GM21619 (cell line): Measurements from ENCODE around the gene P2RX6.
"Not testable (repeated sequence)": the region's sequence is repeated elsewhere in the genome, so short reads cannot be mapped to it uniquely, and the experiment has no call there.

Experiments used
- ATAC-seq: cut with Tn5 transposase; IDR thresholded peaks from one replicate; pipeline ENCODE4 v1.9.1; 2021; ENCODE audit not compliant: unreplicated experiment

P2RX6 gene

DNA sequence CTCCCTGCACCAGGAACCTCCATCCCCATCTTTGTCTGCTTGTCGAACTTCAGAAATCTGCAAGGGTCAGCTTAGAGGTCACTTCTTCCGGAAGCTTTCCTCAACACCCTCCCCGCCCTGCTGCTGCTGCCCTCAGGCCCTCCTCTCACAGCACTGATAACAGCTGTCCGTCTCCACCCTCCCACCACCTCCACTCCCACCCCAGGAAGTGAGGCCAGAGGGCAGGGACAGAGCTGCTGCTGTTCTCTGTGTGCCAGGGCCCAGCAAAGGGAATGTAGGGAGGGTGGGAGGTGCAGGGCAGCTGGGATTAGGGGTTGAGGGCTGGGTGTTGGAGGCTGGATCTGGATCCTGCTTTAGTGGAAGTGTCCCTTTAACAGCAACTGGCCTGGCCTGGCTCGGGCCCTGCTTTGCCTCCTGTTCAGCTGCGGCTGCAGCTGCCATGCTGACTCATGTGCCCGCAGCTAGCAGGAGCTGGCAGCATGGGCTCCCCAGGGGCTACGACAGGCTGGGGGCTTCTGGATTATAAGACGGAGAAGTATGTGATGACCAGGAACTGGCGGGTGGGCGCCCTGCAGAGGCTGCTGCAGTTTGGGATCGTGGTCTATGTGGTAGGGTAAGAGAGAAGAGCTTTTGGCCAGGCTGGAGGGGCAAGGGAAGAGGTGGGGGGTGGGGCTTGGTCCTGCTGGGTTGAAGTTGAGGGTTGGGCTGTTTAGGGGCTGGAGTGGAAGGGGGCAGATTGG lies at the start of gene P2RX6:
Gene P2RX6, plus strand, starts transcription at position 440 of the 740 bp plus-strand sequence. Its CDS starts 10 bp downstream, at position 450.
- no peak for ATAC-seq

DNA sequence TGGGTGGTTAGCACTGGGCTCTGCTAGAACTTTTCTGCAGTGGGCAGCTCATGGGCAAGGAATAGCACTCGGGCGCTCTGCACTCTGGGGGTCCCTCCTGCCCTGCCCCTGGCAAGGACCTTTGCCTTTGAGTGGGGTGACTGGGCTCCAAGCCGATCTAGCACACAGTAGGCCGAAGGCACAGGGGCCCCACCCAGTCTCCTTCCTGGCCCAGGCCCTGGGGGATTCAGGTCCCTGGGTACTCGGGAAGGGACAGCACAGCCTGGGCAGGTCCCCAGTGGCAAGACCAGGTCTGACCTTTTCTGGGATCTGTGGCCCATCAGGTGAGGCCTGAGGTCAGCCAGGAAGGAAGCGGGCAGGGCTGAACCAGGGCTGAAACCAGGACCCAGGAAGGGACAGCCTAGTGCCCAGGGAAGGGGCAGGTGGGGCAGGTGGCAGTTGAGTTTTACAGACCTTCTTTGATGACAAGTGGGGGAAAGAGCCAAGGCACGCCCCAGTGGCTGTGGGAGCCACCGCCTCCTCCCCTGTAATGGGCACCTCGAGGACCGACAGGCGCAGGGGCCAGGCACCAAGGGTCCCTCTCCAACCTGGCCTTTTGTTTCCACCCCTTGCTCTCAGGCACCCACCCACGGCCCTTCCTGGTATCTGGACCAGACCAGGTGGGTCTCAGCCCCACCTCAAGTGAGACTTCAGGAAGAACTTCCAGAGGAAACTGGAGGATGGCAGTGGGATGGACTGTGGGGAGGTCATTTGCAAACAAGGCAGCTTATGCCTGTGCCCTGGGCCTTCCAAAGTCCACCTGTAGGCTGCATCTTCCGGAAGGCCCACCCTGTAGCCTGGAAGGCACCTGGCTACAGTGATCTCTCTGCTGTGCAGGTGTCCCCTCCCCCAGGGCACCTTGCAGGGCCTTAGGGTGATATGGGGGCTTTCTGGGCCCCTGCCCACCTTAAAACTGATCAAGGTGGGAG lies 48.8 kb upstream of the P2RX6 start:
- ATAC-seq, result no peak

DNA sequence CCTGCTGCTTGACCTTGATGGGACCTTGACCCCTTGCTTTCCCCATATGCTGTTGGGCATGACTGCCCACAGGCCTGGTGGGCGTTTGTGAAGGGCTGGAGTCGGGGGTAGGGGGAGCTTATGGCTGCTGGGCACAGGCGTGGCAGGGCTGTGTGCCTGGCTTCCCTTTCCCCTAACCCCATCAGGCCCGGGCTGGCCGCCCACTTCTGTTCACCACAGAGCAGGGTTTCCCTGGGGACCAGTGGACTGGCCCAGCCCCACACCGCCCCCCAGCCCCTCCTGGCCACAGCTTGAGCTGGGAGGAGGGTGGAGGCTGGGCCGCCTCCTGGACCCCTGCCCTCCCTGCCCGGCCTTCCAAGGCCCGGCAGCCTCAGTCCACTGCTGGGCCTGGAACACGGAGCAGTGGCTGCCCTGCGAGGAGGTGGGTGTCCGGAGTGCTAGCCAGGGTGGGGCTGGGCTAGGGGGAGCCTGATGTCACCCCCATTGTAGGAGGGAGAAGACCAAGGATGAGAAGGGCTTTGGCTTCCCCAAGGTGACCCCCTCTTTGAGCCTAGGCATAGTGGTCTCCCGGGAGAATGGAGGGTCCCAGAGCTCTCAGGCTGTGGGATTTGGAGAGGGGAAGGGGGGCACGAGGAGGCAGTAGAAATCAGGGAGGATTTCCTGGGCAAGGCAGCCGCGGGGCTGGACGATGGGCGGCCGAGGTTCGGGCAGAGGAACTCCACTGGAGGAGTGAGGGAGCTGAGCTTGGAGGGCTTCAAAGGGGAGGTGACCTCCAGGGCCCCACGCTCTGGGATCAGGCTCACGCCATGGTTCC lies 47.9 kb upstream of the P2RX6 start, which contains the start of gene AIFM3:
Gene AIFM3, plus strand, starts transcription at position 373 of the 814 bp plus-strand sequence. CDS start 690 bp downstream, outside the sequence.
- ATAC-seq, result no peak

DNA sequence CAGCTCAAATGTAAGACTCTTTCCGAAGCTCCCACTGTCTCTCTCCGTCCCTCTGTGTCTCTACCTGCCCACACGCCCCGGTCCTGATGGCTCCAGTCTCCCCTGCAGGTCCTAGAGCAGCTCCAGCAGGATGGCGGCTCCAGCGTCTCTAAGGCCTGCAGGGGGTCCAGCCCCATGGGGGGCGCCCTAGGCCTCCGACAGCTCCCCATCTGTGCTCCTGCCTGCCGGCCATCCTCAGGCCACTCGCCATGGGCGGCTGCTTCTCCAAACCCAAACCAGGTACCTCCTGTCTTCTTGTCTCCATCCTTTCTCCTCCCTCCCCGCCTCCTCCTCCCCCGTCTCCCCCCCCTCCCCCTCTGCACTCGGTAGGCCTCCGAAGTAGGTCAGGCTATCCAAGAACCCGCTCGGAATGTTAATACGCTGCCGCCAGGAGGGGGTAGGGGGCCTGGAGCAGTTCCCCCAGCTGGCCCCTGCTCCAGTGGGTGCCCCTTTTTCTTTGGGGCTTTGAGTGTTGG lies 47.2 kb upstream of the P2RX6 start:
- ATAC-seq, result no peak

DNA sequence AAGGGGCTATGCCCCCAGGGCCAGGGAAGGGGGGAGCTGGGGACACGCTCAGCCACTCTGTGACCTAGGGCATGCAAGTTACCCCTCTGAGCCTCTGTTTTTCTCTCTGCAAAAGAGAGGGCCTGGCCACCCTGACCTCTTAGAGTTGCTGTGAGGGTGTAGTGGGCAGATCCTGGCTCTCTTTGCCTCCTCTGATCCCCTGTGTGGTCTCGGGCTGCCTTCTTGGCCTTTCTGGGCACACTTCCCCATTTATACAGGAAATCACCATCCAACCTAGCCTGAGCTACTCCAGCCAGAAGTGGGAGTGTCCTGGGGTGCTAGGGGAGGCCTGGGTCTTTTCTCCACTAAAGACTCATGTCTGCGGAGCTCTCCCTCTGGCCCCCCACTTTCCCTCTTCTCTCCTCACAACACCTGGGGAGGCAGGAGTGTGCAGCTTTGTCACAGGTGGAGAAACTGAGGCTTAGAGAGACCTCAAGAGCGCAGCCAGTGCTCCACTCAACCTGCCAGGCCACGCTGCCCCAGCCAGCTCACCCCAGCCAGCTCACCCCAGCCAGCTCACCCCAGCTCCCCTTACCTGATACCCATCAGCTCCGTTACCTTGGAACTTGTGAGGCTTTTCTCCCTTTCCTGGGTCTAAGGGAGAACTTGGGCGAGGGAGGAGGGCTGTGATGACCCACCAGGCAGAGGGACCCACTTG lies 46.5 kb upstream of the P2RX6 start:
- ATAC-seq, result no peak

DNA sequence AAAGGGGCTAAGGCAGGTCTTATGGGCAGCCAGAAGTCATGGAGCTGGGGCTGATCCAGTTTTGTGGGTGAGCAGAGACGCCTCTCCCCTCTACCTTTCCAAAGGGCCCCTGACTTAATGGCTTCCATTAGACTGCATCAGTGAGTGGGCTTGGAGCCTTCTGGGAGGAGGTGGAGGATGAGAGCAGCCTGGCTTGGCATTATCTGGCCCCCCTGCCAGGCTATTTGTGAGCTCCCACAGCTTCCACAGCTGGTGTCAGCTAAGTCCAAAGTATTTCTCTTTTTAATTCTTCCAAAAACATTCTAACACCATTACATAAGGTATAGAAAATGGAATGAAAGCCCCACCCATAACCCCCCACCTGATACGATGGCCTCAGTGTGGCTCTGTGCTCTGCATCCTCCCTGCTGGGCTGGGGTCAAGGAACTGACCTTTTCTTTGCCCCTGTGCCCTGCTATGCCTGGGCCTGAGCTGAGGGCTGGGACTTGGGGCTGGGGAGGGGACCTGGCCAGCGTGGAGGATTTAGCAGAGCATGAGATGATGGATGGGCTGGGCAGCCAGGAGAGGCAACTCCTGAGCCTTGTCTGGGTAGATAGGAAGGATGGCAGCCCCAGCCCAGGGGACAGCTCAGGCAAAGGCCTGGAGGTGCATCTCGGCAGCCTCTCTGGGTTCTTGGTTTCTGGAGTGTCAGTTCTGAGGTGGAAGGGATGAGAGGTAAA lies 43.9 kb upstream of the P2RX6 start:
- no peak for ATAC-seq

DNA sequence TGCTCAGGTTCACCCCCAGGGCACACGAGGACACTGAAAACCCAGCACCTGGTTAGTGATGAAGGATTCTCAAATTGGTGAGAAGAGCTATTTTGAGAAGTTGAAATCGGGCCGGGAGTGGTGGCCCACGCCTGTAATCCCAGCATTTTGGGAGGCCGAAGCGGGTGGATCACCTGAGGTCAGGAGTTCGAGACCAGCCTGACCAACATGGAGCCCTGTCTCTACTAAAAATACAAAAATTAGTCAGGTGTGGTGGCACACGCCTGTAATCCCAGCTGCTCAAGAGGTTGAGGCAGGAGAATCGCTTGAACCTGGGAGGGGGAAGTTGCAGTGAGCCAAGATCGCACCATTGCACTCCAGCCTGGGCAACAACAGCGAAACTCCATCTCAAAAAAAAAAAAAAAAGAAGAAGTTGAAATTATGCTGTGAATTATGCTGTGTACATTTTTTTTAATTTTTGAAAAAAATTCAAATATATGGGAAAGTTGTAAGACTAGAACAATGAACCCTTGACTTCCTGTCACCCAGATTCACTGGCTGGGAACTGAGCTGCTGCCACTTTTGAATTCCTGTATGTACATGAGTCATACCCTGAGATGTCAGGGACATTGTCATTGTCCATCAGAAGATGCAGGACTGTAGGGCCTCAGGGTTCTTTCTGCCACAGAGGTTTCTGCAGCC lies 42.8 kb upstream of the P2RX6 start:
- not testable (repeated sequence) for ATAC-seq

DNA sequence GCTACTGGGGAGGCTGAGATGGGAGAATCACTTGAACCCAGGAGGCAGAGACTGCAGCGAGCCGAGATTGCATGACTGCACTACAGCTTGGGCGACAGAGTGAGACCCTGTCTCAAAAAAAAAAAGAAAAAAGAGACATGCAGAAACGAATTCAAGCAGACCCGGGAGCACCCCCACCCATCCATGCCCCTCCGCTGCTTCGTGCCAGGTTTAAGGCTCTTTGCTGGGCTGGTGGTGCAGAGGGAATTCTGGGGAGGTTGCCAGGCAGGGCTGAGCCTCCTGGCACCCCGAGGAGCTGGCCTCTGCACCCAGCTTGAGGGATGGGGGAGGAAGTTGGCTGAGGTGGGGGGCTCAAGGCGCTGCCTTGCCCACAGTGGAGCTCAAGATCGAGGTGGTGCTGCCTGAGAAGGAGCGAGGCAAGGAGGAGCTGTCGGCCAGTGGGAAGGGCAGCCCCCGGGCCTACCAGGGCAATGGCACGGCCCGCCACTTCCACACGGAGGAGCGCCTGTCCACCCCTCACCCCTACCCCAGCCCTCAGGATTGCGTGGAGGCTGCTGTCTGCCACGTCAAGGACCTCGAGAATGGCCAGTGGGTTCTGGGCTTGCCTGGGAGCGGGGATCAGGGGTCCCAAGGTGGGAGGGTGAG lies 41.9 kb upstream of the P2RX6 start:
- no peak for ATAC-seq

DNA sequence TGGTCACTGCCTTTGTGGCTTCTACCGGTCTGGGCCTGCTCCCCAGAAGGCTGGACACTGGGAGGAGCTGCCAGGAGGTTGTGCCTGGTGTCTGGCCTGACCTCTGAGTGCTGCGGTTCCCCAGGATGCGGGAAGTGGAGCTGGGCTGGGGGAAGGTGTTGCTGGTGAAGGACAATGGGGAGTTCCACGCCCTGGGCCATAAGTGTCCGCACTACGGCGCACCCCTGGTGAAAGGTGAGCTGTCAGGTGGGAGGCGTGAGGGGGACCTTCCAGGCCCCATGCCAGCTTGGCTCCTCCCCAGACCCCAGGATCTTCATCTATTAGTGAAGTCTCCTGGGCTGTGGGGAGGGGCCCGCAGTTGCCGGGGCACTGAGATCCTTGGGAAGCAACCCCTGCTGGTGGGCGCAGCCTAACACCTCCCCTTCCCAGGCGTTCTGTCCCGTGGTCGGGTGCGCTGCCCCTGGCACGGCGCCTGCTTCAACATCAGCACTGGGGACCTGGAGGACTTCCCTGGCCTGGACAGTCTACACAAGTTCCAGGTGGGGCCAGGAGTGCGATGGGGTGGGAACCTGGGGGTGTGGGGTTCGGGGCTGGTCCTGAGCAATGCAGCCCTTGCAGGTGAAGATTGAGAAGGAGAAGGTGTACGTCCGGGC lies 41.2 kb upstream of the P2RX6 start:
- ATAC-seq, result no peak

DNA sequence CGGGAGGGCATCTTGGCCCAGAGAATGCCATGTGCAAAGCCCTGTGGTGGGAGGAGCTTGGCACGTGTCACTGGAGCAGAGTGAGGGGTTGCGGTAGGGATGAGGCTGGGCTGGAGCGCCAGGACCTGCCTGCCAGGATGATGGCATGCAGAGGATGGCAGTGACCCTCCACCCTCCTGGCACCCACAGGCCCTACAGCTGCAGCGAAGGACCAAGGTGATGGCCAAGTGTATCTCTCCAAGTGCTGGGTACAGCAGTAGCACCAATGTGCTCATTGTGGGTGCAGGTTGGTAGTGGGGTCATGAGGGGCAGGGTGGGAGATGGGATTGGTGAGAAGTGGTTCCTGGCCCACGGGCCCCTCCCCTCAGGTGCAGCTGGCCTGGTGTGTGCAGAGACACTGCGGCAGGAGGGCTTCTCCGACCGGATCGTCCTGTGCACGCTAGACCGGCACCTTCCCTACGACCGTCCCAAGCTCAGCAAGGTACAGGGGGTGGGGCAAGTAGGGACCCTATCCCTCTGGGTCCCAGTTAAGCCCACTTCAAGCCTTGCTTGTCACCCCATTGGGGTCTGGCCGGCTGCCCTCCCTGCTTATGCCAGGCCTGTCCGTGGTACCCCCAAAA lies 40.5 kb upstream of the P2RX6 start:
- no peak for ATAC-seq

DNA sequence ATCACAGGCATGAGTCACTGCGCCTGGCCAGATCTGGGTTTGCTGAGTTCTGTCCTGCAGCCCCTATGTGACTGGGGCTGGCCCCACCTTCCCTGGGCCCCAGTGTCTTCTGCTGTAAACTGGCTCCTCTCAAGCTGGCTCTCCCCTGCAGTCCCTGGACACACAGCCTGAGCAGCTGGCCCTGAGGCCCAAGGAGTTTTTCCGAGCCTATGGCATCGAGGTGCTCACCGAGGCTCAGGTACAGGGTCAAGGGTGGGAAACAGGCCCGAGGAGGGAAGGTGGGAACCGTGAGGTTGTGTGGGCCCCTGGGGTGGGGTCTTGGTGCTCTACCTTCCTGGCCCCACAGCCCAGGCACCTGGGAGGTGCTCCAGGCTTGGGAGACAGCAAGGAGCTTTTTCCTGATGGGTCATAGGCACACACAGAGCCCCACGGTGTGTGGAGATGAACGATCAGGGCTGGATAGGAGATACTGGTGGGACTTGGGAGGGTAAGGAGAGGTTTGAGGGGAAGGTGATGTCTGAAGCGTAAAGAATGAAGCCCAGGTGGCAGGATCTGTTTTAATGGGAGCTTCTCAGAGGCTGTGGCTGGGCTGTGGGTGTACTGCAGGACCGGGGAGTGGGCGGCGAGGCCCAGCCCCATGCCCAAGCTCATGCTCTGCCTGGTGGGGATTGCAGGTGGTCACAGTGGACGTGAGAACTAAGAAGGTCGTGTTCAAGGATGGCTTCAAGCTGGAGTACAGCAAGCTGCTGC lies 39.2 kb upstream of the P2RX6 start:
- no peak for ATAC-seq

DNA sequence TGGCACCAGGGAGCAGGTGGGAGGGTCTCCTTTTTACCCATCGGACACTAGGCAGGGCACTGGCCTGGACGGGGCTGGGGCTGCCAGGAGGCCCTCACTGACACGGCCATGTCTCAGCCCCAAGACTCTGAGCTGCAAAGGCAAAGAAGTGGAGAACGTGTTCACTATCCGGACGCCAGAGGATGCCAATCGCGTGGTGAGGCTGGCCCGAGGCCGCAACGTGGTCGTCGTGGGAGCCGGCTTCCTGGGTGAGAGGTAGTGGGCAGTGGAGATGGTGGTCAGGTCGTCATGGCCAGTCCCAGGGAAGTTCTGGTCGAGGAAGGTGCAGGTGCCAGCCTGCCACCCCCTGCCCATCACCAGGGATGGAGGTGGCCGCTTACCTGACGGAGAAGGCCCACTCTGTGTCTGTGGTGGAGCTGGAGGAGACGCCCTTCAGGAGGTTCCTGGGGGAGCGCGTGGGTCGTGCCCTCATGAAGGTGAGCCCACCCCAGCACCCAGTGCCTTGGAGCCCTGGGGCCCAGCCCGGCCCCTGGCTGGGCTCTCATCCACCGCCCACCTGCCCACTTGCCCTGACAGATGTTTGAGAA lies 38.6 kb upstream of the P2RX6 start:
- ATAC-seq, result no peak

DNA sequence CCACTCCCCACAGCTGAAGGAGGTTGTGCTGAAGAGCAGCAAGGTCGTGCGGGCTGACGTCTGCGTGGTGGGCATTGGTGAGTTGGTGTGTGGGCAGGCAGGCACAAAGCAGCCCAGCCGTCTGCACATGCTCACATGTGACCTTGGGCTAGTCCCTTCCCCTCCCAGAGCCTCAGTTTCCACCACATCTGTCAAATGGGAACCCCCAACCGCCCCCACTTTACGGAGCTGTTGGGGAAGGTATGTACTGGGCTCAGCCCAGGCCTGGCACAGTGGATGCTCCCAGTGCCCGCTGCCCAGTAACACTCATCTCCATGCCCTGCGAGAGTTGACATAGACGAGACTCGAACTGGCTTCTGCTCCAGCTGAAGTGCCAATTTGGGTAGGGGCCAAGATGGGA lies 37.9 kb upstream of the P2RX6 start:
- ATAC-seq, result no peak

DNA sequence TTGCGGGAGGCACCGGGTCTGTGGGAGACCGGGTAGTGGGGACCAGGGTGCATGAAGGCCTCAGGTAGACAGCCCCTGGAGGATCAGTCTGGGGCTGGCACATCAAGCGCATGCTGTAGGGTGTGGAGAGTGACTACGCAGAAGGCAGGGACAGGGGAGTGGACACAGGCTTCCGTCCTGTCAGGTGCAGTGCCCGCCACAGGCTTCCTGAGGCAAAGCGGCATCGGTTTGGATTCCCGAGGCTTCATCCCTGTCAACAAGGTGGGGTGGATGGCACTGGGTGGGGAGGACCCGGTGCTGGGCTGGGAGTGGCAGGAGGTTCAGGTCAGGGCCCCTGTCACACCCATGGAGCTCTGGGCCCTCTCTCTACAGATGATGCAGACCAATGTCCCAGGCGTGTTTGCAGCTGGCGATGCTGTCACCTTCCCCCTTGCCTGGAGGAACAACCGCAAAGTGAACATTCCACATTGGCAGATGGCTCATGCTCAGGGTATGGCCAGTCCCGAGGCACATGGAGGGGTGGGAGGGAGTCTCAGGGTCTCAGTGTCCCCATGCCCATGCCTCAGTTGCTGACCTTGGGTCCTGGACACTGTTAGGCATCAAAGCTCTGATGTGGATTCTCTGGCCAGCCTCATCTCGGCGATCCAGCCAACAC lies 37.3 kb upstream of the P2RX6 start:
- no peak for ATAC-seq

DNA sequence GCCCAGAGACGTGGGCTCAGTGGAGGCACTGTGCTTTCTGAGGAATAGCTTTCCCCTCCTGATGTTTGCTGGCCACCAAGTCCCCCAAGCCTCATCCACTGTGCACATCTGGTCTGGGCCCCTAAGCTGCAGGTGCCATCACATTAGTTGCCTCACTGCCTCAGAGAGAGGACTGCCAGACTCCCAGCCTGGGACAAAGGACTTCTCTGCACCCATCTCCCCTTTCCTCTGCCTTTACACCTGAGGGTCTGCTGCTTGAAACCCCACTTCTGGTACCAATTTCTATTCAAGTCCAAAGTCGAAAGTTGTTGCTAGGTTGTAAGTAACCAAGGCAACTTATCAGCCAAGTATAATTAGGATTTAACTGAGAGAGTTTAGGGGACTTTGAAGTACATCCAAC lies 36.5 kb upstream of the P2RX6 start:
- no peak for ATAC-seq

DNA sequence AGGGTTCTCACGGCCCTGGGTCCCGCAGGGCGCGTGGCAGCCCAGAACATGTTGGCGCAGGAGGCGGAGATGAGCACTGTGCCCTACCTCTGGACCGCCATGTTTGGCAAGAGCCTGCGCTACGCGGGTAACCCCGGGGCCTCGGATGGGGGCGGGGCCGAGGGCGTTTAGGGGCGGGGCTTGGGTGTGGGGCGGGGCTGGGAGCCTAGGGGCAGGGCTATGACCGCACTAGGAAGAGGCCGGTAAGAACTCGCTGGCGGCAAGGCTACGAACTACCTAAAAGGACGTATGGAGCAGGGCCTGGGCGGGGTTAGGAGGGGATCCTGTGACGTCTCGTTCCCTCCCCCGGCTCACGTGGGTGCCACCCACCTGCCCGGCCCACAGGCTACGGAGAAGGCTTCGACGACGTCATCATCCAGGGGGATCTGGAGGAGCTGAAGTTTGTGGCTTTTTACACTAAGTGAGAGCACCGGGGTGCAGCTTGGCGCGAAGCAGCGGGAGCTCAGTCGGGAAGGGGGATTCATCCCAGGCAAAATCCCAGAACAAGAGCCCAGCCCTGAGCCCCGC lies 35.6 kb upstream of the P2RX6 start:
- ATAC-seq, result no peak
